A673 (cell line): ENCODE results near the gene LAMA3. TPM values are rescaled to one million over a fixed set of nuclear protein-coding genes. Genes with fewer than 3 reads are reported as not detected.

Source experiments
- BruUV-seq: library from RNA; stranded (reverse); fragments of 400-500 nt; replicated peaks from 2 replicates; lab custom pipeline; 2021; lab: Mats Ljungman, UMichigan
- CTCF ChIA-PET: fragments of 300-600 bp; sonication (Branson Sonifier 250); formaldehyde crosslinking; loops from one replicate; lab custom pipeline; 2022; ENCODE audit warnings: antibody characterized with exemption; lab: Charles Lee
- POLR2A ChIA-PET: fragments of 300-600 bp; sonication (Branson Sonifier 250); formaldehyde crosslinking; loops from one replicate; lab custom pipeline; 2022; ENCODE audit warnings: antibody characterized with exemption; ENCODE audit not compliant: low non-redundant PET; lab: Charles Lee
- DNase-seq: peaks from one replicate; pipeline ENCODE4 v3.0.0-alpha.2; 2015; ENCODE audit warnings: low spot score
- H3K27ac ChIP-seq: fragments of 200-600 bp; sonication (generic); 2 replicates; pipeline ENCODE4 v1.5.1; 2016; ENCODE audit warnings: mixed run types, low read depth, mild to moderate bottlenecking, mixed read lengths, antibody characterized with exemption, low read length; ENCODE audit not compliant: poor library complexity, severe bottlenecking
- H3K27me3 ChIP-seq: fragments of 200-600 bp; sonication (generic); replicated peaks from 2 replicates; pipeline ENCODE4 v1.6.1; 2017; ENCODE audit warnings: mixed run types, low read depth, mild to moderate bottlenecking, mixed read lengths, antibody characterized with exemption, low read length; ENCODE audit not compliant: insufficient read depth, poor library complexity
- H3K36me3 ChIP-seq: fragments of 200-600 bp; sonication (generic); 2 replicates; pipeline ENCODE4 v1.6.1; 2016; ENCODE audit warnings: mixed run types, mild to moderate bottlenecking, mixed read lengths, antibody characterized with exemption, low read length; ENCODE audit not compliant: insufficient read depth, poor library complexity, severe bottlenecking
- H3K4me1 ChIP-seq: fragments of 200-600 bp; sonication (generic); 2 replicates; pipeline ENCODE4 v1.6.1; 2017; ENCODE audit warnings: mixed run types, mild to moderate bottlenecking, mixed read lengths, antibody characterized with exemption, low read length; ENCODE audit not compliant: insufficient read depth, poor library complexity, severe bottlenecking
- H3K4me3 ChIP-seq: fragments of 200-600 bp; sonication (generic); 2 replicates; pipeline ENCODE4 v1.5.1; 2016; ENCODE audit warnings: low read depth, mixed run types, mild to moderate bottlenecking, mixed read lengths, low read length; ENCODE audit not compliant: poor library complexity, severe bottlenecking
- H3K9me3 ChIP-seq: fragments of 200-600 bp; sonication (generic); 2 replicates; pipeline ENCODE4 v1.6.1; 2016; ENCODE audit warnings: mixed run types, low read depth, mild to moderate bottlenecking, mixed read lengths, antibody characterized with exemption, low read length; ENCODE audit not compliant: poor library complexity, severe bottlenecking
- EZH2 ChIP-seq: fragments of 200-600 bp; sonication (generic); IDR thresholded peaks from 2 replicates; pipeline ENCODE4 v1.6.1; 2017; ENCODE audit warnings: borderline replicate concordance, low read depth, mild to moderate bottlenecking, mixed read lengths, antibody characterized with exemption, low read length; ENCODE audit not compliant: poor library complexity, severe bottlenecking
- intact Hi-C: fragments of 100-400 bp; cut with micrococcal nuclease; formaldehyde crosslinking; loops from one replicate; pipeline ENCODE4 v1.10.0; 2022; ENCODE audit not compliant: unreplicated experiment
- total RNA-seq: library from RNA; stranded (reverse); gene quantifications from 2 replicates; pipeline ENCODE4 v1.2.3, GENCODE V29; 2021
- TF ChIP-seq, protein P1 (sequence below): fragments of 300-800, 200-600 bp; sonication (generic); conservative IDR thresholded peaks from 2 replicates; pipeline ENCODE4 v1.5.1; 2017; ENCODE audit warnings: low read depth, mild to moderate bottlenecking, antibody characterized with exemption, low read length, moderate library complexity, mixed read lengths

The LAMA3 gene
- total RNA-seq, 1 experiment from 2014 or later: 2.7 TPM

DNA sequence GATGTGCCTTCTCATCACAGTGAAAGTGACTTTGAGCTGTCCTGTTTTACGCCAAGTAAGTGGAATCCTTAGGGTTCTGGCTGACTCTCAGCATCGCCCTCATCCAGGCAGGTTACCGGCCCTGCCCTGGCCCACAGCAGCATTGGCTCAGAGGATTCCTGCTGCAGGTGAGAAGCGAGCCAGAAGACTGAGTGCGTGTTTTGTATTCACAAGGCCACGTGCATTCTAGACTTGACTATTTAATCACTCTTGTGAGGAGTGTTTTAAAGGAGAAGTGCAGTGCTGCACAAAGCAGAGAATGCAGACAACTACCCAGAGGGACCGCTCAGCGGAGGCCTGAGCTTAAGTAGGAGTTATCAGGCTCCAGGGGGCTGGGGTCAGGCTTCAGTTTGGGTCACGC lies 48.3 kb downstream of the LAMA3 start:
- H3K4me1 ChIP-seq: peaks cover 26% of the 10 kb centered on the region
- H3K9me3 ChIP-seq: no peaks in the 10 kb centered on the region
- H3K36me3 ChIP-seq: no peaks in the 10 kb centered on the region
- intact Hi-C loops: loop anchor here (5.0 kb wide), 1 partner anchor 50 kb away; the partner anchor contains the start of gene LAMA3
- no peaks in the 10 kb centered on the region for H3K27me3 ChIP-seq
- no peak overlapping the region for H3K4me3 ChIP-seq
- ChIA-PET CTCF (no interaction called here), POLR2A (no interaction called here)
- DNase-seq: no peak
- no peak for TF ChIP-seq EZH2
- TF ChIP-seq, protein P1, sequence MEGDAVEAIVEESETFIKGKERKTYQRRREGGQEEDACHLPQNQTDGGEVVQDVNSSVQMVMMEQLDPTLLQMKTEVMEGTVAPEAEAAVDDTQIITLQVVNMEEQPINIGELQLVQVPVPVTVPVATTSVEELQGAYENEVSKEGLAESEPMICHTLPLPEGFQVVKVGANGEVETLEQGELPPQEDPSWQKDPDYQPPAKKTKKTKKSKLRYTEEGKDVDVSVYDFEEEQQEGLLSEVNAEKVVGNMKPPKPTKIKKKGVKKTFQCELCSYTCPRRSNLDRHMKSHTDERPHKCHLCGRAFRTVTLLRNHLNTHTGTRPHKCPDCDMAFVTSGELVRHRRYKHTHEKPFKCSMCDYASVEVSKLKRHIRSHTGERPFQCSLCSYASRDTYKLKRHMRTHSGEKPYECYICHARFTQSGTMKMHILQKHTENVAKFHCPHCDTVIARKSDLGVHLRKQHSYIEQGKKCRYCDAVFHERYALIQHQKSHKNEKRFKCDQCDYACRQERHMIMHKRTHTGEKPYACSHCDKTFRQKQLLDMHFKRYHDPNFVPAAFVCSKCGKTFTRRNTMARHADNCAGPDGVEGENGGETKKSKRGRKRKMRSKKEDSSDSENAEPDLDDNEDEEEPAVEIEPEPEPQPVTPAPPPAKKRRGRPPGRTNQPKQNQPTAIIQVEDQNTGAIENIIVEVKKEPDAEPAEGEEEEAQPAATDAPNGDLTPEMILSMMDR: no peak
- H3K27ac ChIP-seq: no peak overlapping the region
- BruUV-seq: no TSS peak

DNA sequence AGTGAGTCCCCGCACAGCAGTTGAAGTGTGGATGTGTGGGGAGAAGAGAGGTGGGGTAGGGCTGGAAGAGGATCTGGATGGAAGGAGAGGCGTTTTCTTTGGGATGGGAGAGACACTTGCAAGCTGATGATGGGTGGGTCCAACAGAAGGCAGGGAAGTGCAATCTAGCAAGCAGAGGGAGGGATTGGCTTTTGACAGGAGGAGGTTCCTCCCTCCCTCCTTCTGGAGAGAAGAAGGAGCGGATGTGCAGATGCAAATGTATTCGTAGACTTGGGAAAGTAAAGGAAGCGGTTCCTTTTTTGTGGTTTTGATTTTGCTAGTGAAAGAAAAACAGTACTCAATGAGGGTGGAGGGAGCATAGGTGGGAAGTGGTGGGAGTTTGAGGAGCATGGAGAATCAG lies 48.9 kb downstream of the LAMA3 start:
- Histone ChIP-seq H3K4me3 (no peak overlapping the region), H3K27me3 (no peaks in the 10 kb centered on the region), H3K27ac (no peak overlapping the region), H3K36me3 (no peaks in the 10 kb centered on the region), H3K9me3 (no peaks in the 10 kb centered on the region), H3K4me1 (peaks cover 26% of the 10 kb centered on the region)
- BruUV-seq: no TSS peak
- ChIA-PET CTCF (no interaction called here), POLR2A (no interaction called here)
- intact Hi-C loops: loop anchor here (5.0 kb wide), 1 partner anchor 51 kb away; the partner anchor contains the start of gene LAMA3
- no peak for DNase-seq
- TF ChIP-seq, protein P1: no peak
- TF ChIP-seq EZH2: no peak

DNA sequence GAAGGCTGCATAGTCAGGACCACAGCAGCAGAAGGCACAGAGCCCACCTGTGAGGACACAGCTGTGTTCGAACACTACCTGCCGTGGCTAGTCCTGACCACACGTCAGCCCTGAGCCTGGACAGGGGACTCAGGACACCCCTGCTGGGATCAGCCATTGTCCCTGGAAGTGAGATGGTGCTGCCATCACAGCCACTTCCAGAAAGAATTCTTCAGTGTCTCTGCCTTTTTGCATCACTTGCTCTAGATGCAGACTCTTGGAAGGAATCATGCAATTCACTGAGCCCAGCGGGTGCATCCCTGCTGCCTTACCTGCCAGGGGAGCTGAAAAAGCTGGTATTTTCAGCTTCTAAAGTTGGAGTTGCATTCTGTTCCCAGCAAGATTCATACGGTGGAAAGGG lies 49.3 kb downstream of the LAMA3 start:
- Histone ChIP-seq H3K4me1 (peaks cover 26% of the 10 kb centered on the region), H3K4me3 (no peak overlapping the region), H3K27ac (no peak overlapping the region), H3K27me3 (no peaks in the 10 kb centered on the region), H3K9me3 (no peaks in the 10 kb centered on the region), H3K36me3 (no peaks in the 10 kb centered on the region)
- ChIA-PET CTCF (no interaction called here), POLR2A (no interaction called here)
- no peak for DNase-seq
- intact Hi-C loops: loop anchor here (5.0 kb wide), 1 partner anchor 51 kb away; the partner anchor contains the start of gene LAMA3
- TF ChIP-seq, protein P1: no peak
- no peak for TF ChIP-seq EZH2
- BruUV-seq: no TSS peak
